ENCODE results near the gene C1QTNF4.
"Not testable (repeated sequence)": the region's sequence is repeated elsewhere in the genome, so short reads cannot be mapped to it uniquely, and the experiment has no call there.

Gene C1QTNF4

DNA sequence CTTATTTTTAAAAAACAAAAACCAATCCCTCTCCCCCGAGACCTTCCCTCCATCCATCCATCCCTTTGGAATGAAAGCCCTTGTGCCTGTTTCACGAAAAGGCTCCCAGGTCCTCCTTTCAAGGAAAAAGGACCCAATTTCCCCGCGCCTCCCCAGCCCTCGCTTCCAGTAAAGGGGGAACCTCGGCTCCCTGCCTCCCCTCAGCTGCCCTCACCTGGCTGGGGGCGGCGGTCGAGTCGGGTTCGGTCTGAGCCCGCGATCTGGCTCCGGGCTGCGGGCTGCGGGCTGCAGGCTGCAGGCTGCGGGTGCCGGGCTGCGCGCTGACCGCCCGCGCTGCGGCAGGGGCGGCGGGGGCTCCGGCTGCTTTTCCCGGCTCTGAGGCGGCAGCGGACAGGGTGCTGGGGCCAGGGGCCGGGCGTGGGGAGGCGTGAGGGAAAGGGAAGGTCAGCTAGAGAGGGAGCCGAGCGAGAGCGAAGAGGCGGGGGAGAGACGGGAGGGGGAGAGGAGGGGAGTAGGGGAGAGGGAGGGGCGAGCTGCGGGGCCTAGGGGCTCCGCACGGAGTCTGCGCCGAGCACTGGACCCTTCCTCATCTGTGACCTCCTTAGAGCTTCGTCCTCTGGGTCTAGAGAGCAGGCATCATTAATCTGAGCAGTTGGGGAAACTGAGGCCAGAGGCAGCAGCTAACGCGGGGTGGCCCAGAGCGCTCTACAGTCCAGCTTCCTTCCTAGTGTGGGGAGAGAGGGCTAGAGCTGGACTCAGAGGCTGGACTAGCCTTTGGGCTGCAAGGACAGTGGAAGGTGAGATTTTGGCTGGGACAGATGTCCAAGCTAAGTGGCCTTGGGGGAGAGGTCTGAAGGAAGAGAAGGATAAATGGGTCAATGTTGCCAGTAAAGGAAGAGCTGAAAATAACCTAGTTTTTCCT lies at the start of gene C1QTNF4:
C1QTNF4 (minus strand) TSS at position 478 of the 922 bp plus-strand sequence. CDS start 3,601 bp downstream, outside the sequence.
- Mint-ChIP-seq H3K4me1 (no peaks in the 10 kb centered on the region), H3K9me3 (no peaks in the 10 kb centered on the region), H3K36me3 (peaks cover 2% of the 10 kb centered on the region), H3K4me3 (no peak within 1 kb of the TSS), H3K27ac (no peak within 1 kb of the TSS), H3K27me3 (peaks cover 24% of the 10 kb centered on the region)
- no peak for ATAC-seq (ENCODE audit: low read depth)
- DNase-seq (ENCODE audit: low spot score in 2 of 2), result no peak

GRCh38 chr11:47642099-47642855 lies 48.1 kb upstream of the C1QTNF4 start, which contains the start of gene MTCH2:
Gene MTCH2, minus strand, starts transcription at chr11:47642559. Its CDS starts 94 bp downstream, at chr11:47642465.
- no peaks in the 10 kb centered on the region for H3K27me3 Mint-ChIP-seq
- H3K4me3 Mint-ChIP-seq, result peak within 1 kb of the TSS; percentile 99
- H3K36me3 Mint-ChIP-seq, result peaks cover 7% of the 10 kb centered on the region
- H3K27ac Mint-ChIP-seq, result peak within 1 kb of the TSS; percentile 95
- DNase-seq (ENCODE audit: low spot score in 2 of 2) (peak; percentile 93 to 97), ATAC-seq (ENCODE audit: low read depth) (peak; percentile 85)
- no peaks in the 10 kb centered on the region for H3K9me3 Mint-ChIP-seq
- H3K4me1 Mint-ChIP-seq, result peaks cover 7% of the 10 kb centered on the region

DNA sequence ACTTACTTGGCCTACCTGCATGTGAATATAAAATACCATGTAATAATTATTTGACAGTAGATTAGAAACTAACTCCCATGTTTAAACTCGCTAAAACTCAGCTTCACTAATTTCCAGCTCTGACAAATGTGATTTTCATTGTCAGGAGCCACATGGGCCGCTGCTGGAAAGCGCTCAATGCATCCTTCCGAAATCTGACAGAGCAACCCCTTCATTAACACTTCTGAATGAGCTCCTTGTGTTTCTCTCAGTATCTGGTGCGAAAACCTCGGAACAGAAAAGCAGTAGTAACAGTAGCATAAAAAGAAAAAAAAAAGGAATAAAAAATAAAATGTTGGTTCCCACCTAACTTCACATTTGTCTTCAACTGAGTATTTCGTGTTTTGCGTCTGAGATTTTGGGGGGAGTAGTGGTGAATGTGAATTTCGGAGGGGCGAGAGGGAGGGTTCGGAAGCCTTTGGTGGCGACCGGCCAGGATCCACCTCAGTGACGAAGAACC lies 47.4 kb upstream of the C1QTNF4 start:
- Mint-ChIP-seq H3K27ac (peak overlapping the region; percentile 95), H3K4me1 (peaks cover 7% of the 10 kb centered on the region), H3K27me3 (no peaks in the 10 kb centered on the region), H3K36me3 (peaks cover 7% of the 10 kb centered on the region), H3K4me3 (peak overlapping the region; percentile 99), H3K9me3 (no peaks in the 10 kb centered on the region)
- DNase-seq (ENCODE audit: low spot score in 2 of 2) (no peak), ATAC-seq (ENCODE audit: low read depth) (no peak)

DNA sequence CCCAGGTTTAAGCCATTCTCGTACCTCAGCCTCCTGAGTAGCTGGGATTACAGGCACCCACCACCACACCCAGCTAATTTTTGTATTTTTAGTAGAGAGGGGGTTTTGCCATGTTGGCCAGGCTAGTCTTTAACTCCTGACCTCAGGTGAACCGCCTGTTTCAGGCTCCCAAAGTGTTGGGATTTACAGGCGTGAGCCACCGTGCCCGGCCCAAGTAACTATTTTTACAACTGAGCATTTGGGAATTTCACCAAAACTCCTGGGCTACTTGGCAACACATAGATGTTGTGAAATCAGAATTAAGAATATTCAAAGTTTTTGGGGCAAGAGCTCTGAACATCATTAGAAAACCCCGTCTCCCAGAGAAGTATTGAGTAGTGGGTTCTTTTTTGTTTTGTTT lies 46.3 kb upstream of the C1QTNF4 start:
- not testable (repeated sequence) for H3K36me3 Mint-ChIP-seq, H3K27ac Mint-ChIP-seq, H3K4me3 Mint-ChIP-seq

GRCh38 chr11:47636331-47636730 lies 42.1 kb upstream of the C1QTNF4 start:
- not testable (repeated sequence) for ATAC-seq (ENCODE audit: low read depth); DNase-seq (ENCODE audit: low spot score in 2 of 2); H3K27ac Mint-ChIP-seq; H3K4me1 Mint-ChIP-seq; H3K4me3 Mint-ChIP-seq; H3K27me3 Mint-ChIP-seq; H3K9me3 Mint-ChIP-seq
- H3K36me3 Mint-ChIP-seq, result peaks cover 13% of the 10 kb centered on the region

More for the DNA sequence above, 46.3 kb upstream of the C1QTNF4 start:
- not testable (repeated sequence) for H3K9me3 Mint-ChIP-seq; H3K4me1 Mint-ChIP-seq; DNase-seq (ENCODE audit: low spot score in 2 of 2); ATAC-seq (ENCODE audit: low read depth); H3K27me3 Mint-ChIP-seq

- H3K4me3 Mint-ChIP-seq, result no peak overlapping the region
- no peaks in the 10 kb centered on the region for H3K4me1 Mint-ChIP-seq
- H3K9me3 Mint-ChIP-seq, result no peaks in the 10 kb centered on the region
- peaks cover 14% of the 10 kb centered on the region for H3K36me3 Mint-ChIP-seq
- ATAC-seq (ENCODE audit: low read depth) (no peak), DNase-seq (ENCODE audit: low spot score in 2 of 2) (no peak)
- no peak overlapping the region for H3K27ac Mint-ChIP-seq
- H3K27me3 Mint-ChIP-seq, result no peaks in the 10 kb centered on the region
Observed at GRCh38 chr11:47631473-47631872, 37.3 kb upstream of the C1QTNF4 start.

GRCh38 chr11:47628026-47628425 lies 33.8 kb upstream of the C1QTNF4 start:
- no peaks in the 10 kb centered on the region for H3K9me3 Mint-ChIP-seq
- ATAC-seq (ENCODE audit: low read depth) (no peak), DNase-seq (ENCODE audit: low spot score in 2 of 2) (no peak)
- no peaks in the 10 kb centered on the region for H3K4me1 Mint-ChIP-seq
- peaks cover 18% of the 10 kb centered on the region for H3K36me3 Mint-ChIP-seq
- H3K27me3 Mint-ChIP-seq, result no peaks in the 10 kb centered on the region
- no peak overlapping the region for H3K4me3 Mint-ChIP-seq
- no peak overlapping the region for H3K27ac Mint-ChIP-seq

DNA sequence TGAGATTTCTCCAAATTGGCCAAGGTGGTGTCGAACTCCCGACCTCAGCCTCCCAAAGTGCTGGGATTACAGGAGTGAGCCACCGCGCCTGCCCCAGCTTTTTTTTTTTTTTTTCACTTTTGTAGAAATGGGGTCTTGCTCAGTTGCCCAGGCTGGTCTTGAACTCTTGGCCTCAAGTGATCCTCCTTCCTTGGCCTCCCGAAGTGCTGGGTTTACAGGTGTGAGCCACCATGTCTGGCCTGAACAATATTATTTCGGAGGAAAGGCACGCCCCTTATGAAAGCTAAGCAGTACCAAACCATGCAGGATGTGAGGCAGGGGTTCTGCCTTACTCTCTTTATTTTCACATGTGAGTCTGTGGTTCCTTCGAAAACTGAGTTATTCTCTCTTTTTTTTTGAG lies 32.0 kb upstream of the C1QTNF4 start:
- no peak for ATAC-seq (ENCODE audit: low read depth)

GRCh38 chr11:47620836-47621378 lies 26.7 kb upstream of the C1QTNF4 start:
- Mint-ChIP-seq H3K27me3 (no peaks in the 10 kb centered on the region), H3K4me1 (no peaks in the 10 kb centered on the region), H3K4me3 (no peak overlapping the region), H3K27ac (no peak overlapping the region), H3K36me3 (peaks cover 19% of the 10 kb centered on the region), H3K9me3 (no peaks in the 10 kb centered on the region)
- ATAC-seq (ENCODE audit: low read depth) (no peak), DNase-seq (ENCODE audit: low spot score in 2 of 2) (no peak)

More for the DNA sequence above, 32.0 kb upstream of the C1QTNF4 start:
- no peak for DNase-seq (ENCODE audit: low spot score in 2 of 2)
- no peak overlapping the region for H3K27ac Mint-ChIP-seq
- H3K4me3 Mint-ChIP-seq, result no peak overlapping the region
- H3K36me3 Mint-ChIP-seq, result peaks cover 19% of the 10 kb centered on the region
- H3K27me3 Mint-ChIP-seq, result no peaks in the 10 kb centered on the region
- H3K4me1 Mint-ChIP-seq, result no peaks in the 10 kb centered on the region
- no peaks in the 10 kb centered on the region for H3K9me3 Mint-ChIP-seq

GRCh38 chr11:47617417-47617809 lies 23.2 kb upstream of the C1QTNF4 start:
- Mint-ChIP-seq H3K9me3 (no peaks in the 10 kb centered on the region), H3K27me3 (no peaks in the 10 kb centered on the region), H3K27ac (no peak overlapping the region), H3K4me1 (no peaks in the 10 kb centered on the region), H3K36me3 (peaks cover 11% of the 10 kb centered on the region), H3K4me3 (no peak overlapping the region)
- ATAC-seq (ENCODE audit: low read depth), result no peak
- DNase-seq (ENCODE audit: low spot score in 2 of 2), result no peak

GRCh38 chr11:47616726-47617416 lies 22.7 kb upstream of the C1QTNF4 start:
- no peak overlapping the region for H3K4me3 Mint-ChIP-seq
- H3K27me3 Mint-ChIP-seq, result no peaks in the 10 kb centered on the region
- ATAC-seq (ENCODE audit: low read depth) (no peak), DNase-seq (ENCODE audit: low spot score in 2 of 2) (no peak)
- H3K4me1 Mint-ChIP-seq, result peaks cover under 1% of the 10 kb centered on the region
- H3K27ac Mint-ChIP-seq, result no peak overlapping the region
- H3K9me3 Mint-ChIP-seq, result no peaks in the 10 kb centered on the region
- H3K36me3 Mint-ChIP-seq, result peaks cover 11% of the 10 kb centered on the region

- H3K4me3 Mint-ChIP-seq, result no peak overlapping the region
- peaks cover 11% of the 10 kb centered on the region for H3K4me1 Mint-ChIP-seq
- H3K9me3 Mint-ChIP-seq, result no peaks in the 10 kb centered on the region
- DNase-seq (ENCODE audit: low spot score in 2 of 2), result no peak
- H3K27ac Mint-ChIP-seq, result no peak overlapping the region
- peaks cover 6% of the 10 kb centered on the region for H3K36me3 Mint-ChIP-seq
- ATAC-seq (ENCODE audit: low read depth), result no peak
- H3K27me3 Mint-ChIP-seq, result no peaks in the 10 kb centered on the region
Observed at GRCh38 chr11:47615249-47615648, 21.0 kb upstream of the C1QTNF4 start.

DNA sequence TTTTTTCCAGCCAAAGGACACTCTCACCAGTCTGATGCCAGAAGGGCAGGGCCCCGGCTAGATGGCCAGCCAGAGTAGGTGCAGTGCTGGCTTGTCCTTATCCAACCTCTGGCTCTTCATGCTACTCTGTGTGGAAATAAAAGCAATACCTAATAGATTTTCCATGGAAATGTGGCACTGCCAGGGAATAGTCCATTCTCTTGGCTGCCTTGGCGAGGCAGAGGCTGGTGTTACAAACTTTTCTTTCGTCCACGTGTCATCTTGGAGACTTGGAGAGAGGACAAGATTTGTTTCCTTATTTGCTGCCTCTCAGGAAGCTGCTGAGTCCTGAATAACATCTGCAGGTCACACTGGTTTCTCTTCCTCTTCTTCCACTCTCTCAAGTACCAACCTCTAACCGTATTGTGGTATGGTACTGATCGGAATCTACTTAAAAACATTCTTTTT lies 17.2 kb upstream of the C1QTNF4 start:
- H3K4me1 Mint-ChIP-seq, result peaks cover 11% of the 10 kb centered on the region
- peak overlapping the region; percentile 28 for H3K27ac Mint-ChIP-seq
- H3K27me3 Mint-ChIP-seq, result no peaks in the 10 kb centered on the region
- DNase-seq (ENCODE audit: low spot score in 2 of 2) (peak in 1 of 2 donors; percentile 9), ATAC-seq (ENCODE audit: low read depth) (peak; percentile 99)
- no peaks in the 10 kb centered on the region for H3K9me3 Mint-ChIP-seq
- peak overlapping the region; percentile 32 for H3K4me3 Mint-ChIP-seq
- peaks cover 3% of the 10 kb centered on the region for H3K36me3 Mint-ChIP-seq

Data from memory B cell (primary cell).